ENCODE measurements around the gene C20orf141.

Gene C20orf141

GRCh38 chr20:2778602-2779321 is 36.0 kb upstream of the C20orf141 start:
- Histone ChIP-seq H3K4me3 (ENCODE audit: low read depth, low read length) (no peak overlapping the region), H3K27ac (ENCODE audit: extremely low read depth, low read depth, low read length) (no peak overlapping the region), H3K36me3 (ENCODE audit: control insufficient read depth in 2 of 2, insufficient read depth in 1 of 2, low read length in 2 of 2) (no peaks in the 10 kb centered on the region), H3K4me1 (ENCODE audit: control insufficient read depth, insufficient read depth, low read length) (no peaks in the 10 kb centered on the region), H3K9me3 (ENCODE audit: control insufficient read depth, insufficient read depth, low read depth, low read length) (no peaks in the 10 kb centered on the region)
- POLR2A ChIA-PET, result no interaction called here
- no peak for TF ChIP-seq GLI2 (tag by site-specific recombination; IDR thresholded peaks at IDR 0.05; ENCODE audit: borderline replicate concordance, low read depth)
- no peak for TF ChIP-seq PRDM6 (tag by site-specific recombination; IDR thresholded peaks at IDR 0.05)
- no peak for TF ChIP-seq ZNF513 (tag by site-specific recombination; IDR thresholded peaks at IDR 0.05)
- no peak for TF ChIP-seq GLI4 (tag by site-specific recombination; IDR thresholded peaks at IDR 0.05)
- CTCF ChIA-PET, result interaction anchor here (0.6 to 0.7 kb wide), 2 partner anchors 16 to 26 kb away, joined by 3 read pairs; no protein-coding TSS in a partner anchor

- H3K9me3 ChIP-seq (ENCODE audit: control insufficient read depth, insufficient read depth, low read depth, low read length), result no peaks in the 10 kb centered on the region
- no peak overlapping the region for H3K27ac ChIP-seq (ENCODE audit: extremely low read depth, low read depth, low read length)
- no peaks in the 10 kb centered on the region for H3K4me1 ChIP-seq (ENCODE audit: control insufficient read depth, insufficient read depth, low read length)
- POLR2A ChIA-PET, result no interaction called here
- TF ChIP-seq ZNF677 (tag by site-specific recombination; IDR thresholded peaks at IDR 0.05) (no peak), ZNF549 (tag by site-specific recombination; IDR thresholded peaks at IDR 0.05) (no peak), ZNF585B (tag by site-specific recombination; IDR thresholded peaks at IDR 0.05) (no peak), SP2 (tag by site-specific recombination; IDR thresholded peaks at IDR 0.05) (no peak), ZNF391 (tag by site-specific recombination; IDR thresholded peaks at IDR 0.05; ENCODE audit: borderline replicate concordance, low read depth) (no peak), ZNF529 (tag by site-specific recombination; IDR thresholded peaks at IDR 0.05; ENCODE audit: insufficient replicate concordance) (no peak), ZNF624 (tag by site-specific recombination; IDR thresholded peaks at IDR 0.05) (no peak), PRDM2 (tag by site-specific recombination; IDR thresholded peaks at IDR 0.05; ENCODE audit: borderline replicate concordance) (no peak), ZNF426 (tag by site-specific recombination; IDR thresholded peaks at IDR 0.05) (no peak)
- CTCF ChIA-PET, result interaction anchor here (1.0 to 1.4 kb wide), 4 partner anchors 10 to 220 kb away, joined by 3 to 8 read pairs (median 4); no protein-coding TSS in a partner anchor
- H3K36me3 ChIP-seq (ENCODE audit: control insufficient read depth in 2 of 2, insufficient read depth in 1 of 2, low read length in 2 of 2), result no peaks in the 10 kb centered on the region
- H3K4me3 ChIP-seq (ENCODE audit: low read depth, low read length), result no peak overlapping the region
Measured at GRCh38 chr20:2780948-2781347, 33.8 kb upstream of the C20orf141 start.
